Right lobe of liver (tissue), 4 donors: ENCODE measurements around the gene FBXL5.

Source experiments
- POLR2A ChIP-seq: fragments of 450-650 bp; IDR thresholded peaks from one replicate; pipeline ENCODE4 v1.6.1; 2017; ENCODE audit warnings: antibody characterized with exemption, mild to moderate bottlenecking
- TF ChIP-seq, protein P1 (sequence below), 4 donors: fragments of 200-600 bp in 3 of 4; fragments of 450-650 bp in 1 of 4; IDR thresholded peaks; one replicate each; pipeline versions ENCODE4 v1.5.1 to v1.8.0; 2016 to 2022; ENCODE audit warnings: antibody characterized with exemption in 4 of 4, mild to moderate bottlenecking in 2 of 4
- donor health status: DM: no; HTN: no; CAD: no.
- donor health status: DM: no; HTN: no; CAD: no.
- donor health status: DM: no; HTN: yes; CAD: no.

DNA sequence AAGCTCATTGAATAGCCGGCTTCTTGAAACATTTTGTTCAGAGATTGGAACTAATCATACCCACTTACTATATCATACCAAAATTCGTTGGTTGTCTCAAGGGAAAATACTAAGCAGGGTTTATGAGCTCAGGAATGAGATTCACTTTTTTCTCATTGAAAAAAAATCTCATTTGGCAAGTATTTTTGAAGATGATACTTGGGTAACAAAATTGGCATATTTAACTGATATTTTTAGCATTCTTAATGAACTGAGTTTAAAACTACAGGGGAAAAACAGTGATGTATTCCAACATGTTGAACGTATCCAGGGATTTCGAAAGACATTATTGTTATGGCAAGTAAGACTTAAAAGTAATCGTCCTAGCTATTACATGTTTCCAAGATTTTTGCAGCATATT is 32.9 kb upstream of the FBXL5 start:
- TF ChIP-seq, protein P1, sequence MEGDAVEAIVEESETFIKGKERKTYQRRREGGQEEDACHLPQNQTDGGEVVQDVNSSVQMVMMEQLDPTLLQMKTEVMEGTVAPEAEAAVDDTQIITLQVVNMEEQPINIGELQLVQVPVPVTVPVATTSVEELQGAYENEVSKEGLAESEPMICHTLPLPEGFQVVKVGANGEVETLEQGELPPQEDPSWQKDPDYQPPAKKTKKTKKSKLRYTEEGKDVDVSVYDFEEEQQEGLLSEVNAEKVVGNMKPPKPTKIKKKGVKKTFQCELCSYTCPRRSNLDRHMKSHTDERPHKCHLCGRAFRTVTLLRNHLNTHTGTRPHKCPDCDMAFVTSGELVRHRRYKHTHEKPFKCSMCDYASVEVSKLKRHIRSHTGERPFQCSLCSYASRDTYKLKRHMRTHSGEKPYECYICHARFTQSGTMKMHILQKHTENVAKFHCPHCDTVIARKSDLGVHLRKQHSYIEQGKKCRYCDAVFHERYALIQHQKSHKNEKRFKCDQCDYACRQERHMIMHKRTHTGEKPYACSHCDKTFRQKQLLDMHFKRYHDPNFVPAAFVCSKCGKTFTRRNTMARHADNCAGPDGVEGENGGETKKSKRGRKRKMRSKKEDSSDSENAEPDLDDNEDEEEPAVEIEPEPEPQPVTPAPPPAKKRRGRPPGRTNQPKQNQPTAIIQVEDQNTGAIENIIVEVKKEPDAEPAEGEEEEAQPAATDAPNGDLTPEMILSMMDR (IDR thresholded peaks at IDR 0.05): no peak
- no peak for TF ChIP-seq POLR2A
